Stimulated activated CD4-positive, alpha-beta T cell treated with anti-CD3 and anti-CD28 coated beads, Interleukin-1b, Interleukin-23, amount 100 ng/mL, for 48 hours (primary cell): ENCODE data around the gene MIPOL1.
"Not testable (repeated sequence)": the region's sequence is repeated elsewhere in the genome, so short reads cannot be mapped to it uniquely, and the experiment has no call there.

ENCODE experiments used
- DNase-seq: peaks from one replicate; pipeline ENCODE4 v3.0.0-alpha.2; 2020

The MIPOL1 gene

DNA sequence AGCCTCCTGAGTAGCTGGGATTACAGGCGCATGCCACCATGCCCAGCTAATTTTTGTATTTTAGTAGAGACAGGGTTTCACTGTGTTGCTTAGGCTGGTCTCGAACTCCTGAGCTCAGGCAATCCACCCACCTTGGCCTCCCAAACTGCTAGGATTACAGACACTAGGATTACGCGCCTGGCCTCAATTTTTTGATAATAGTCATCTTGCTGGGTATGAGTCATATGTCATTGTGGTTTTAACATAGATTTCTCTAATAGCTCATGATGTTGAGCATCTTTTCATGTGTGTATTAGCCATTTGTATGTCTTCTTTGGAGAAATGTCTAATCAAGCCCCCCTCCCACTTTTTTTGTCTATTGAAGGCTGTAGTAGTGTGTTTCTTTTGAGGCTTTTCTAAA, 38.3 kb downstream of the MIPOL1 start:
- not testable (repeated sequence) for DNase-seq

- no peak for DNase-seq
Observed at GRCh38 chr14:37237094-37237493, 39.4 kb downstream of the MIPOL1 start.

DNA sequence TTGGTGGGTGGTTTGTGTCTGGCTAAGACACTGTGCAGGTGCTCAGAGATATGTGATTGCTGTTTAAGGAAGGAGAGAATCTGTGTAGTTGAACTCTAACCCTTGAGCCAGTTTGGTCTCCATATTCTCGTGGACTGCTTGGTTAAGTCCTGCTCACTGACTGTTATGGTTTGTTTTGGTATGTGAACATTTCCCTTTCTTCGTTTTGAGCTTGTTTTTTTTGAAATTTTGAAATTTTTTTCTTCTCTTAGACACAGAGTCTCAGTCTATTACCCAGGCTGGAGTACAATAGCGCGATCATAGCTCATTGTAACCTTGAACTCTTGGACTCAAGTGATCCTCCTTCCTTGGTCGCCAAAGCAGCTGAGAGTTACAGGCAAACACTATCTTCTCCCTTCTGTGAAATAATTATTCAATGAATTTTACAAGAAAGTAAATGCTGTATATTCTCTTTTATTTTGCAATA, 40.0 kb downstream of the MIPOL1 start:
- DNase-seq: no peak

DNA sequence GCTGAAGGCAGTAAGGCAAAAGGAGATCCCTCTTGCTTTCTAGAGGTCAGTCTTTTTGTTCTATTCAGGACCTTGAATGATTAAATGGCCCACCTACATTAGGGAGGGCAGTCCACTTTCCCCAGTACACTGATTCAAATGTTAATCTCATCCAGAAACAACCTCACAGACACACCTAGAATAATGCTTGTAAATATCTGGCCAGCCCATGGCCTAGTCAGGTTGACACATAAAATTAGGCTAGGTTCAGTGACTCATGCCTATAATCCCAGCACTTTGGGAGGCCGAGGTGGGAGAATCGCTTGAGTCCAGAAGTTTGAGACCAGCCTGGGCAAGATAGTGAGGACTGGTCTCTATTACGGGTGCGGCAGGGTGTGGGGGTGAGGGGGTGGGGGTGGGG, 43.5 kb downstream of the MIPOL1 start:
- no peak for DNase-seq

GRCh38 chr14:37246427-37246829, 48.7 kb downstream of the MIPOL1 start:
- no peak for DNase-seq

DNA sequence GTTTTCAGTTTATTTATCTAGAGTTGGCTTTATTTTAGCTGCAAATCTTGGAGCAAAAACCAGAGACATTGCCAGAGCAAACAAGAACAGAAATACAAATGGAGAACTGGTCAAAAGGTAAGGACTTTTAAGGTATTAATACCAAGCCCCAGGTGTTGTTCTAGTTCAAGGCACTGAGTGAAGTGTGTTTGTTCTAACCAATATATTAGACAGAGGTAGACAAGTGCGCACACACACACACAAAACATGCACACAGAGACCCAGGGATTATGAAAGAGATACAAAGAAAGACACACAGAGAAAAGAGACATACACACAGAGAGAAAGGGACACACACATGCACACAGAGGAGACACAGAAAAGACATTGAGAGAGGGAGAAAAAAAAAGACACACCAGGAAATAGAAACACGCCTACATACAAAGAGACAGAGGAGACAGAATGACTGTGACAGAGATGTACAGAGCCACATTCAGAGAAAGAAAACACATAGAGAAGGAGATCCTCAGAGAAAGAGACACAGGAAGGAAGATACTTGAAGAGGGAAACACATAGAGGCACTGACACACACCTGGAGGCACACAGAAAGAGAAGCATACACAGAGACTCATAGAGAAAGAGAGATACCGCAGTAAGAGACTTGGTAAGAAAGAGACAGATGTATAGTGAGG, 50.2 kb downstream of the MIPOL1 start:
- no peak for DNase-seq

- no peak for DNase-seq
Observed at GRCh38 chr14:37251775-37252174, 54.0 kb downstream of the MIPOL1 start.

DNA sequence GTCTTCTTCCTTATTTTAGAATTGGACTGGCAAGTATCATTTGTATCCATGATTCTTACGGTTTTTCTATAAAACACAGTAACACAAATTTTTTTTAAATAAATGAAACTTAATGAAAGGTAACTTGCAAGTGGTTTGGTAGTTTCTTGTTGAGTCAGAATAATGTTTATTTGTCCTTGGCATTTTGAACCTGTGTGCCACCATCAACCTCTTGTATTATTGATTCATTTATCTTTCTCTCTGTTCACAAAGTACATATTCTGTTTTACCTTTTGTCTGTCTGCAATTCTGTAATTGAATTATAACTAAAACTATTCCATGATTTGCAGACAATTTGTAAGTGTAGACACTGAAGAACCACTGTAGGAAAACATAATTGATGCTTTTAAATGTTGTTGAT, 54.7 kb downstream of the MIPOL1 start:
- DNase-seq: no peak

DNA sequence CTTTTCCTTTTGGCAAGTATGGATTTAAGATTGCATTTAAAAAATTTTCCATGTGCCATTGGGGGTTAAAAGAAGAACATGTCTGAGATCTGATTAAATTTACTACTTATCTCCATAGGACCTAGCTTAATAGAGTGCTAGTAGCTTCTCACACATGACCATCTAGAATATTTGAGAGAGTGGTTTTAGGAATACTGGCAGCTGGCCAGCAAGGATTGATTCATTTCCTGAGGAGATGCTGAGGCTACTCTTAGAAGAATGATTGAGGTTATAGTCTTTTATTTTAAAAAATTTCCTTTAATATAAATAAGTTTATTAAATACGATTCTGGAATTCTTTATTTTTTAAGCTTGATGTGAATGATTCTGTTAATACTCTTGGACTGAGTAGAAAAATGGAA, 56.2 kb downstream of the MIPOL1 start:
- DNase-seq: no peak

GRCh38 chr14:37254411-37254947, 56.7 kb downstream of the MIPOL1 start:
- no peak for DNase-seq

- no peak for DNase-seq
Observed at GRCh38 chr14:37257501-37258070, 59.8 kb downstream of the MIPOL1 start.

DNA sequence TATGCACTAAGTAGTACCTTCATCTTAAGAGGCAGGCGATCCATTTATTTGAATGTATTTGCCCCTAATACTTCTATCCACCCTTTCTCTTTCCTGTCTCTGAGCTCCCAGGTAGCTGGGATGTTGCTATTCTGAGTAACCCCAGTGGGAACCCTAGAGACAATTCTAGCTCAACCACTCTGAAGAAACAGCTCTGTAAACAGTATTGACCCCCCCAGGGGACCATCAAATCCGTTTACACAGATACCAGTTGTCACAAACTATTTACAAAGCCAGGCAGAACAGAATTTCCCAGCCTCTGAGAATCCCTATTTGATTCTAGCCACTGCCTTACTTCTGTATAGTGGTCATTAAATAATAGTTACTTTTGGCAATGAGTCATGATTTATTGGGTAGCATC, 64.9 kb downstream of the MIPOL1 start:
- DNase-seq: no peak

GRCh38 chr14:37263656-37264236, 66.0 kb downstream of the MIPOL1 start:
- DNase-seq: no peak

- DNase-seq: no peak
Observed at GRCh38 chr14:37268788-37269187, 71.1 kb downstream of the MIPOL1 start.

- no peak for DNase-seq
Observed at GRCh38 chr14:37270629-37271028, 72.9 kb downstream of the MIPOL1 start.

DNA sequence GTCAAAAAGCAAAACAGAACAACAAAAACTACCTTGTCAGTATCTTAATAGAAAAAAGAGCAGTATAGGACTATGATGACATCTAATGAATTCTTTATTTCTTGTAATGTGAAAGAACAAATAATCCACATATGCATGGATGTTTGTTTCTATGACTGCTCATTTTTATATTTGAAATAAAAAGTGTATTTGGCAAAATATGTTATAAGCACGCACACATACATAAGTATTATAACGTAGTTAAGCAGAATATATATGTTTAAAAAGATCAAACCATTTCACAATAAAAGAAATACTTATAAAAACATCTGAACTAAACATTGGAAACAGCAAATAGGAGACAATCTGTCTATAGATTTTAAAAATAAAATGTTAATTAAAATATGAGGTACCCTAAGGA, 74.8 kb downstream of the MIPOL1 start:
- no peak for DNase-seq

- DNase-seq: no peak
Observed at GRCh38 chr14:37274652-37275051, 76.9 kb downstream of the MIPOL1 start.

DNA sequence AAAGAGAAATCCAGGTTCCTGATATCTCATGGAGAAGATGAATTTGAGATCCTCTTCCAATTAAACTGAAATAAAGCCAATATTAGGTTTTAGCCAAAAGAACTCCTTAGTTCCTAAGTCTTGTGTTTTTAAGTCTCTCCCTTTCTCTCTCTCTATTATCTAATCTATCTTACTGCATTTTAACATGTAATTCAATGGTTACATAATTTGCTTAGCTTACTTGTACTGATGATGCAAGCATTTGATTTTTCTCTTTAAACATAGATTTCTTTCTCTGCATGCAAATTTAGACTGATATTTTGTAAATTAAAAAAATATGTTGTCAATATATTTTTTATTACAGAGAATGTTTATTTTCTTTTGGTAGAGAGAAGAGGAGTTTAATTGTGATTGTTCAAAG, 78.2 kb downstream of the MIPOL1 start:
- no peak for DNase-seq

DNA sequence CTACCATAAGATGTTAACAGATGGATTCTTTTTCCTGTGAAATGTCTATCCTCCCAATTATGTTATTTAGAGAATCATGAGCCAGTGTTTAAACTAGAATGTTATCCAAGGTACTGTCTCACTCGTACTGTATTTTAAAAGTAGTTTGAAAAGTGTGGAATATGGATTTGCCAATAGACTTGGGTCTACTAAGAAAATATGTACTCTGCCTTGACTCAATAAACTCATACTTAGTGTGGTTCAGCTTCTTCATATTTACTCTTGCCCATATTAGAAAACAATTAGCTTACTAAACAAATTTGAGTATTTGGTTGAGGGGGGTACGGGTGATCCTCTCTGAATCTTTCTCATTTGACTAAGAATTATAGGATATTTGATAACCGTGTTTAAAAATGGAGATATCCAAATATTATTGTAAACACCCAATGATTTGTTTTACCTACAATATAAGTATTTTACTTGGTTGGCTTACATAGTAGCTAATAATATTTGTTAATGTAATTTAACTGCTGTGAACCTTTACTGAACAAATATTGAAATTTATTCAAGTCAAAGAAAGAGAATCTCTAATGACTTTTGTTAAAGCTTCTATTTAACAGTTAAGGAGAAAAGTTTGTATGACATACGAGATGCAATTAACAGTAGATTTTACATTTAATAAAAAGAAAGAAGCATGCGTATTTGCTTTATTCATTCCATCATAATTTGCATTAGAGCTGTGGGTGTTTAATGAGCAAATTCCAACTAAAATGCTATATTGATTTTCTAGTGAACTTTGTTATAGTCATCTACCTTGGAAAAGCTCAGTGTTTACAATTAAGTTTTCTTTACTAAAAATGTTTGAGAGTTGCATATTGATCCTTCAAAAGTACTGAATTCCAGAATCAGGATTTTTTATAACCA, 81.2 kb downstream of the MIPOL1 start:
- DNase-seq: no peak

- no peak for DNase-seq
Observed at GRCh38 chr14:37279818-37280217, 82.1 kb downstream of the MIPOL1 start.

GRCh38 chr14:37284760-37285159, 87.0 kb downstream of the MIPOL1 start:
- no peak for DNase-seq

GRCh38 chr14:37285220-37285619, 87.5 kb downstream of the MIPOL1 start:
- DNase-seq: no peak

DNA sequence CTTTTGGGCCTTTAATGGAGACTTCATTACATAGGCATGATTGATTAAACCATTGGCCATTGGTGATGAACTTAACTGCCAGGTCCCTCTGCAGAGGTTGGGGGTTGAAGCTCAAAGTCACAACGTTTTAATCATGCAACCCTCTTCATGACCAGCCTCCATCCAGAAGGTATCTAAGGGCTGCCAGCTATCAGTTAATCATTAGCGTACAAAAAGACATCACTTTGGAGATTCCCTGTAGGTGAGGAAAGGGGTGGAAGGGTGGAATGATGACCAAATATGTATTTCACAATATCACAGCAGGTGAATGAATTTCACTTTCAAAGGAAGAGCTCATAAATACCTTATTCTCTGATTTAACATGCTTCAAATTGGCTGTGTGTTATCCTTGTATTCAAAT, 92.0 kb downstream of the MIPOL1 start:
- DNase-seq: no peak
